ENCODE results near the gene BDH1.

- TF ChIP-seq CTCF (IDR thresholded peaks at IDR 0.05) = no peak
- no peak for TF ChIP-seq FOXM1 (IDR thresholded peaks at IDR 0.05; ENCODE audit: low read depth)
- TF ChIP-seq USF2 (IDR thresholded peaks at IDR 0.05; ENCODE audit: borderline replicate concordance, low read depth, low read length) = no peak
- no peak for TF ChIP-seq GATA2 (CRISPR knock-in tag; IDR thresholded peaks at IDR 0.05)
- no peak for TF ChIP-seq TAF1 (IDR thresholded peaks at IDR 0.05; ENCODE audit: borderline replicate concordance, low read depth, low read length)
- TF ChIP-seq REST (IDR thresholded peaks at IDR 0.05; ENCODE audit: low read depth, low read length) = no peak
- TF ChIP-seq EP300 (IDR thresholded peaks at IDR 0.05; ENCODE audit: borderline replicate concordance in 1 of 2, low read depth in 1 of 2, low read length in 1 of 2) = no peak
- no peak for TF ChIP-seq PBX3 (IDR thresholded peaks at IDR 0.05)
- no peak for TF ChIP-seq RAD21 (IDR thresholded peaks at IDR 0.05; ENCODE audit: low read length)
- TF ChIP-seq ZBTB33 (IDR thresholded peaks at IDR 0.05; ENCODE audit: borderline replicate concordance, low read depth) = no peak
- TF ChIP-seq MAX (IDR thresholded peaks at IDR 0.05; ENCODE audit: low read depth) = no peak
- no peak for TF ChIP-seq NFIC (IDR thresholded peaks at IDR 0.05; ENCODE audit: borderline replicate concordance)
These were observed 71.4 kb downstream of the BDH1 start for GRCh38 chr3:197484204-197484901.

Data from SK-N-SH (cell line).